ENCODE data around the gene FBXL13.
"Not testable (repeated sequence)": the region's sequence is repeated elsewhere in the genome, so short reads cannot be mapped to it uniquely, and the experiment has no call there.

The FBXL13 gene

DNA sequence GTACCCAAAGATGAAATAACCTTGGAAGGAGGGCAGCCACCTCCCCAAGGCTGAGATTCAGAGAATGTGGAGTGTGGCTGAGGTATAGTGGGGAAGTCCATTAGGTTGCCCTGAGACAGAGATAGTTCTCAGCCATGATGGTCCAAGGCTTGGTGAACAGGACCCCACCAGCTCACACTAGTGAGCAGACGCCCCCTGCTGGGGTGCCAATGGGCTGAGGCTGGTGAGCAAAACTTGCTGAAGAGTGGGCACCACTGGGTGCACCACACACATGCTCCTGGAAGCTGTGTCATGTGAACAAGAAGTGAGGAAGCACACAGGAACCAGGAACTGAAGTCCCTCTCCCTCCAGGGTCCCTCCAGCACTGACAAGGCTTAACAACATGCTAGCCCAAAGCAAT is 8.9 kb downstream of the FBXL13 start:
- Mint-ChIP-seq H3K27me3 (no peaks in the 10 kb centered on the region), H3K9me3 (no peaks in the 10 kb centered on the region), H3K27ac (no peak overlapping the region), H3K36me3 (no peaks in the 10 kb centered on the region), H3K4me1 (no peaks in the 10 kb centered on the region), H3K4me3 (no peak overlapping the region)
- peak; percentile 58 for ATAC-seq

DNA sequence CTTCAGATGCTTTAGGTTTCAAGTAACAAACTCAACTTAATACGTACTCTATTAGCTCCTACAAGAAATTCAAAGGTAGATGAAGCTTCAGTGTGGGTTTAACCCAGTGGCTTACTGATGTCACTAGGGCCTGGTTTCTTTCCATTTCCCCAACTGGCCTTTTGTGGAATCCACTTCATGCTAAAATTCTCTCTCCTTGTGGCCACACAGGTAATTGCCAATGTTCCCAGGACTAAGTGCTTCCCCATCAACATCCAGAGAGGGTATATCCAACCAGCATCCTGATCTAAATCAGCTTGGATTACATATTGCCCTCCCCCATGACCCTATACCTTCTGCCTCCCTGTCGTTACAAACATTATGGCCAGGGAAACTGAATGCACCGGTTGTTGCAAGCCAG is 10.7 kb downstream of the FBXL13 start:
- no peak overlapping the region for H3K4me3 Mint-ChIP-seq
- H3K9me3 Mint-ChIP-seq, result no peaks in the 10 kb centered on the region
- no peak for ATAC-seq
- H3K36me3 Mint-ChIP-seq, result no peaks in the 10 kb centered on the region
- no peaks in the 10 kb centered on the region for H3K4me1 Mint-ChIP-seq
- no peaks in the 10 kb centered on the region for H3K27me3 Mint-ChIP-seq
- no peak overlapping the region for H3K27ac Mint-ChIP-seq

DNA sequence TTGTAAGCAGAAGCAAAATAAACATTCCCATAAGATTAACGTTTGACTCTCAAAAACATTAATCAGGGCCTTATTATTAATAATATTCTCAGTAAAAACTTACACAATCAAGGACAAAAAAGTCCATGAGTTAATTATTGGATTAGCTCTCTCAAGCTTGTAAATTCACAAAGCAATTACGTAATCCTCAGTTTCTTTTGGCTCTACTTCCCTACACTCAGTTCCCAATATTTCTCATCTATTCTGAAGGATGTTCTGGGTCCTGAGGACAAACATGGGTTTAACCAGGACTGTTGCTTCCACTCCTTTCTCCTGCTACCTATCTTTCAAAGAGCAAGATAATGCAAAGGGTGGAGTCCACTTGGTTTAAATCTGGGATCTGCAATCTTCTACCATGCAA is 15.1 kb downstream of the FBXL13 start:
- no peak for ATAC-seq
- H3K9me3 Mint-ChIP-seq, result no peaks in the 10 kb centered on the region
- H3K4me1 Mint-ChIP-seq, result peaks cover 5% of the 10 kb centered on the region
- no peak overlapping the region for H3K4me3 Mint-ChIP-seq
- H3K27ac Mint-ChIP-seq, result no peak overlapping the region
- no peaks in the 10 kb centered on the region for H3K27me3 Mint-ChIP-seq
- H3K36me3 Mint-ChIP-seq, result no peaks in the 10 kb centered on the region

DNA sequence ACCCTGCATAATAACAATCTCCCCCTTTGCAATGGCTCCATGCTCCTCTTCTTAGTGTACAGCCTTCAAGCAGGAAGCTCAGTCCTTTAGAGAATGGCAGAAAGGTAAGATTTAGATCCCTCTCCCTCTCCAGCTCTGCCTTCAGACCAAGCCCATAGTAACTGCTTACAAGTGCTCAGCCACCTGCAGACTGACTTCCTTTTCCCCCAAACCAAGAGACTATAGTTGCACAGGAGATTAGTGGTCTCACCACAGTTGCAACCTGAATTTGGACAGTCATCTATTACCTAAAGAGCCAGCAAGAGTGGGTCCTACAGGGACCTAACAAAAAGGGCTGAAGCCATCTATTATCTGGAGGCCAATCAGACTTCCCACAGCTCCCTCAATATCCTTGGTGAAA is 16.5 kb downstream of the FBXL13 start:
- Mint-ChIP-seq H3K4me1 (peaks cover 5% of the 10 kb centered on the region), H3K36me3 (no peaks in the 10 kb centered on the region), H3K27ac (no peak overlapping the region), H3K9me3 (no peaks in the 10 kb centered on the region), H3K4me3 (no peak overlapping the region), H3K27me3 (no peaks in the 10 kb centered on the region)
- no peak for ATAC-seq

DNA sequence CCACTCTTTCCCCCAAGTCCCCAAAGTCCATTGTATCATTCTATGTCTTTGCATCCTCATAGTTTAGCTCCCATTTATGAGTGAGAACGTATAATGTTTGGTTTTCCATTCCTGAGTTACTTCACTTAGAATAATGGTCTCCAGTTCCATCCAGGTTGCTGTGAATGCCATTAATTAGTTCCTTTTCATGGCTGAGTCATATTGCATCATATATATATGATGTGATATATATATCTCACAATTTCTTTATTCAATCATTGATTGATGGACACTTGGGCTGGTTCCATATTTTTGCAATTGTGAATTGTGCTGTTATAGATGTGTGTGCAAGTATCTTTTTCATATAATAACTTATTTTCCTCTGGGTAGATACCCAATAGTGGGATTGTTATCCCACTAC is 18.6 kb downstream of the FBXL13 start:
- H3K27me3 Mint-ChIP-seq, ATAC-seq, H3K27ac Mint-ChIP-seq, H3K9me3 Mint-ChIP-seq, H3K4me1 Mint-ChIP-seq, H3K4me3 Mint-ChIP-seq, H3K36me3 Mint-ChIP-seq: not testable (repeated sequence)

DNA sequence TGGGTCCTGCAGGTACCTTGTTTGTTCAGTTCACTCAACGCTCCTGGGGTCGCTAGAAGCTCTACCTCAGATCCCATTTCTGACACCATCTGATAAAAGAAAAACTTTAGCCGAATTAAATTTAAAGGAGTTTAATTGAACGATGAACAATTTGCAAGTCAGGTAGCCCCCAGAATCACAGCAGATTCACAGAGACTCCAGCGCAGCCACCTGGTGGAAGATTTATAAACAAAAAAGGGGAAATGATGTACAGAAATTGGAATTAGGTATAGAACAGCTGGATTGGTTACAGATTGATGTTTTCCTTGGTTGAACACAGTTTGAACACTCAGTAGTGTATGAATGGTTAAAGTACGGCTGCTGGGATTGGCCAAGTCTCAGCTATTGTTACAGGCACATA is 23.1 kb downstream of the FBXL13 start:
- peaks cover 9% of the 10 kb centered on the region for H3K36me3 Mint-ChIP-seq
- no peak overlapping the region for H3K4me3 Mint-ChIP-seq
- no peak for ATAC-seq
- no peaks in the 10 kb centered on the region for H3K27me3 Mint-ChIP-seq
- H3K27ac Mint-ChIP-seq, result no peak overlapping the region
- peaks cover 10% of the 10 kb centered on the region for H3K9me3 Mint-ChIP-seq
- H3K4me1 Mint-ChIP-seq, result no peaks in the 10 kb centered on the region

DNA sequence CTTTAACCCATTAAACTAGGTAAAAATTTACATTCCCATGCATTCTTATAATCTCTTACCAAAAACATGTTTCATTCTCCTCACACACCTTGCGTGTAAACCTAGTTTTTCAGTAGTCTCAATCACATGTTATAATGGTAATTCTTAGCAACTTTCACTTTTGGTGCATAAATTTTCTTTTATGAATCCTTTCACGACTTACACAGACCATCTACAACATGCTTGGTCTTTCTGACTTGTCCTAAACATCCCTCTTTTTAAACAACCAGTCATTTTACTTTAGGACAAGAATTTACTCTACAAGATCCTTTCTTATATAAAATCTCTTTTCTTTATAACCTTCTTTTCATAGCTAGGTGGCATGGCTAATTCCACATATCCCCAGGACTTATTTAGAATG is 25.8 kb downstream of the FBXL13 start:
- no peaks in the 10 kb centered on the region for H3K4me1 Mint-ChIP-seq
- no peak overlapping the region for H3K27ac Mint-ChIP-seq
- H3K36me3 Mint-ChIP-seq, result peaks cover 9% of the 10 kb centered on the region
- peaks cover 10% of the 10 kb centered on the region for H3K9me3 Mint-ChIP-seq
- no peak overlapping the region for H3K4me3 Mint-ChIP-seq
- H3K27me3 Mint-ChIP-seq, result no peaks in the 10 kb centered on the region
- ATAC-seq, result no peak

DNA sequence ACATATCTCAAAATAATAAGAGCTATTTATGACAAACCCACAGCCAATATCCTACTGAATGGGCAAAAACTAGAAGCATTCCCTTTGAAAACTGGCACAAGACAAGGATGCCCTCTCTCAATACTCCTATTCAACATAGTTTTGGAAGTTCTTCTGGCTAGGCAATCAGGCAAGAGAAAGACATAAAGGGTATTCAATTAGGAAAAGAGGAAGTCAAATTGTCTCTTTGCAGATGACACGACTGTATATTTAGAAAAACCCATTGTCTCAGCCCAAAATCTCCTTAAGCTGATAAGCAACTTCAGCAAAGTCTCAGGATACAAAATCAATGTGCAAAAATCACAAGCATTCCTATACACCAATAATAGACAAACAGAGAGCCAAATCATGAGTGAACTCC is 32.8 kb downstream of the FBXL13 start:
- not testable (repeated sequence) for H3K9me3 Mint-ChIP-seq, H3K4me3 Mint-ChIP-seq, ATAC-seq, H3K27ac Mint-ChIP-seq, H3K27me3 Mint-ChIP-seq, H3K4me1 Mint-ChIP-seq
- H3K36me3 Mint-ChIP-seq, result peaks cover 11% of the 10 kb centered on the region

DNA sequence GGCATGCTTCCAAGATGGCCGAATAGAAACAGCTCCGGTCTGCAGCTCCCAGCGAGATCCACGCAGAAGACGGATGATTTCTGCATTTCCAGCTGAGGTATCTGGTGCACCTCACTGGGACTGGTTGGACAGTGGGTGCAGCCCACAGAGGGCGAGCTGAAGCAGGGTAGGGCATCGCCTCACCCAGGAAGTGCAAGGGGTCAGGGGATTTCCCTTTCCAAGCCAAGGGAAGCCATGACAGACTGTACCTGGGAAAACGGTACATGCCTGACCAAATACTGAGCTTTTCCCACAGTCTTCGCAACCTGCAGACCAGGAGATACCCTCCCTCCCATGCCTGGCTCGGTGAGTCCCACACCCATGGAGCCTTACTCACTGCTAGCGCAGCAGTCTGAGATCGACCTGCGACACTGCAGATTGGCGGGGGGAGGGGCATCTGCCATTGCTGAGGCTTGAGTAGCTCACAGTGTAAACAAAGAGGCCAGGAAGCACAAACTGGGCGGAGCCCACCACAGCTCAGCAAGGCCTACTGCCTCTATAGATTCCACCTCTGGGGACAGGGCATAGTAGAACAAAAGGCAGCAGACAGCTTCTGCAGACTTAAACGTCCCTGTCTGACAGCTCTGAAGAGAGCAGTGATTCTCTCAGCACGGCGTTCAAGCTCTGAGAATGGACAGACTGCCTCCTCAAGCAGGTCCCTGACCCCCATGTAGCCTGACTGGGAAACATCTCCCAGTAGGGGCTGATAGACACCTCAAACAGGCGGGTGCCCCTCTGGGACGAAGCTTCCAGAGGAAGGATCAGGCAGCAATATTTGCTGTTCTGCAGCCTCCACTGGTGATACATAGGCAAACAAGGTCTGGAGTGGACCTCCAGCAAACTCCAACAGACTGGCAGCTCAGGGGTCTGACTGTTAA is 36.5 kb downstream of the FBXL13 start:
- not testable (repeated sequence) for H3K36me3 Mint-ChIP-seq, H3K4me1 Mint-ChIP-seq, H3K27me3 Mint-ChIP-seq, H3K4me3 Mint-ChIP-seq, H3K9me3 Mint-ChIP-seq, ATAC-seq, H3K27ac Mint-ChIP-seq

DNA sequence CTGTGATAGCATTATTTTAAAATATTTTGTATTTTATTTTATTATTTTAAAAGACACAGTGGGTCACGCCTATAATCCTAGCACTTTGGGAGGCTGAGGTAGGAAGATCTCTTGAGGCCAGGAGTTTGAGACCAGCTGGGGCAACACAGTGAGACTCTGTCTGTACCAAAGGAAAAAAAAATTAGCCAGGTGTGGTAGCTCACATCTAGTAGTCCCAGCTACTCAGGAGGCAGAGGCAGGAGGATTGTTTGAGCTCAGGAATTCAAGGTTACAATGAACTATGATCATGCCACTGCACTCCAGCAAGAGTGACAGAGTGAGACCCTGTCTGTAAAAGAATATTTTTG is 37.1 kb downstream of the FBXL13 start:
- Mint-ChIP-seq H3K27me3 (no peaks in the 10 kb centered on the region), H3K9me3 (peaks cover 1% of the 10 kb centered on the region), H3K4me1 (peaks cover 6% of the 10 kb centered on the region), H3K36me3 (peaks cover 2% of the 10 kb centered on the region), H3K4me3 (no peak overlapping the region), H3K27ac (no peak overlapping the region)
- ATAC-seq, result no peak

DNA sequence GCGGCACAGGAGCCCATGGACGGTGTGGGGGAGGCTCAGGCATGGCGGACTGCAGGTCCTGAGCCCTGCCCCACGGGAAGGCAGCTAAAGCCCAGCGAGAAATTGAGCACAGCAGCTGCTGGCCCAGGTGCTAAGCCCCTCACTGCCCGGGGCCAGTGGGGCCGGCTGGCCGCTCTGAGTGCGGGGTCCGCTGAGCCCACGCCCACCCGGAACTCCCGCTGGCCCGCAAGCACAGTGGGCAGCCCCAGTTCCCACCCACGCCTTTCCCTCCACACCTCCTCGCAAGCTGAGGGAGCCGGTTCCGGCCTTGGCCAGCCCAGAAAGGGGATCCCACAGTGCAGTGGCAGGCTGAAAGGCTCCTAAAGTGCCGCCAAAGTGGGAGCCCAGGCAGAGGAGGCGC is 40.3 kb downstream of the FBXL13 start:
- H3K27me3 Mint-ChIP-seq, H3K4me3 Mint-ChIP-seq, H3K27ac Mint-ChIP-seq, ATAC-seq, H3K9me3 Mint-ChIP-seq, H3K4me1 Mint-ChIP-seq, H3K36me3 Mint-ChIP-seq: not testable (repeated sequence)

DNA sequence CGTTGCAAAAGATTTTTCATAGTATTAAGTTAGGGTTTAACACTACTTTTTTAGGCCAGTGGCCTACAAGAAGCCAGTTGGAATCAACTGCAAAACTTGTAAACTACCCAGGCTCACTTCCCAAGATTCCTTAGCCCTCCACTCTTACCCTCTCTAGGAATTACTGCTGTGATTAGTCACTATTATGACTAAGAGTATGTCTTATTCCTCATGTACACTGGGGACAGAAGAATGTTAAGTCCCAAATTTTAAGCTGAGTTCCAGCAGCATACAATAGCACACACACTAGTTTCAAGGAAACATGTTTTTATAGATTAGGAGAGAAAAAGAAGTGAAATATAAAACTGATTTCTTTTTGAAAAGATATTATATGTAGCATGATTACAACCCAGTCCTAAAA is 42.8 kb downstream of the FBXL13 start:
- no peaks in the 10 kb centered on the region for H3K4me1 Mint-ChIP-seq
- ATAC-seq, result no peak
- no peaks in the 10 kb centered on the region for H3K36me3 Mint-ChIP-seq
- no peaks in the 10 kb centered on the region for H3K9me3 Mint-ChIP-seq
- H3K4me3 Mint-ChIP-seq, result no peak overlapping the region
- no peak overlapping the region for H3K27ac Mint-ChIP-seq
- no peaks in the 10 kb centered on the region for H3K27me3 Mint-ChIP-seq

DNA sequence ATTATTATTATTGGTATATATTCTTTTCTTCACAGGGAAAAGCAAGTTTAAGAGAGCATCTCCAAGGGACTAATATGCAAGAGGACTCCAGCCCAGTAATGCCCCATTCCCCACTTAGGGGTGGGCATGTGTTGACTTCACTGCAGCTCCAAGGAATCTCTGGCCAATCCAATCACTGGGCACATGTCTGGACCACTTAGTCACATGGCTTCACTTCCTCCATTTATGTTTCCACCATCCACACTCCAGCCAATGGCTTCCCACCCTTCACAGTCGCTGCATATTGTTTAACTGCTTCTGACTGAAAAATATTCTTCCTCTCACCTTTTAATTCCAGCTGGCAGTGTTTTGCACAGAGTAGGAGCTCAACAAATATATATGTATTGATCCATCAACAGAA is 43.6 kb downstream of the FBXL13 start:
- Mint-ChIP-seq H3K4me3 (no peak overlapping the region), H3K36me3 (no peaks in the 10 kb centered on the region), H3K27ac (no peak overlapping the region), H3K9me3 (no peaks in the 10 kb centered on the region), H3K27me3 (no peaks in the 10 kb centered on the region), H3K4me1 (no peaks in the 10 kb centered on the region)
- ATAC-seq, result no peak

DNA sequence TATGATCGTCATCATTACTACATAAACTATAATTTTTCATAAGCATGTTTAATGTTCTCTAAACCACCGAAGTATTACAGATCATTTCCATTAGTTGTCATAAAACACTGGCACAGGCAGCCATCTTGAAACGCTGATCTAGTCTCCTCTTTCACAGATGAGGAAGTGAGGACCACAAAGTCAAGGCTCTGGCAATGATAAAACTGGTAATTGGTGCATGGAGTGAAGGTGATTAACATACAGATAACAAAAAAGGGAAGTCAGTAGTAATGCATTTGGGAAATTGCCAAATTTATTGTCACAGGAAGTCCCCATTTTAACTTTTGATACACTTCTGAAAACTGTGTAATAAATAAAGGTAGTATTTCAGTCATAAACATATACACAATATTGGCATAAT is 49.3 kb downstream of the FBXL13 start:
- H3K9me3 Mint-ChIP-seq, result peaks cover 10% of the 10 kb centered on the region
- peaks cover 11% of the 10 kb centered on the region for H3K36me3 Mint-ChIP-seq
- no peaks in the 10 kb centered on the region for H3K27me3 Mint-ChIP-seq
- ATAC-seq, result peak; percentile 61
- peaks cover 6% of the 10 kb centered on the region for H3K4me1 Mint-ChIP-seq
- H3K27ac Mint-ChIP-seq, result no peak overlapping the region
- H3K4me3 Mint-ChIP-seq, result no peak overlapping the region

DNA sequence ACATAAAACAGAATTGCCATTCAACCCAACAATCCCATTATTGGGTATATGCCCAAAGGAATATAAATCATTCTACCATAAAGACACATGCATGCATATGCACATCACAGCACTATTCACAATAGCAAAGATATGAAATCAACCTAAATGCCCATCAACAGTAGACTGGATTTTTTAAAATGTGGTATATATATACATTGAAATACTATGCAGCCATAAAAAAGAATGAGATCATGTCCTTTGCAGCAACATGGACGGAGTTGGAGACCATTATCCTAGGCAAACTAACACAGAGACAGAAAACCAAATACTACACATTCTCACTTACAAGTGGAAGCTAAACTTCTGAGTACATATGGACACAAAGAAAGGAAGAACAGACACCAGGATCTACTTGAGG is 51.0 kb downstream of the FBXL13 start:
- H3K9me3 Mint-ChIP-seq, result peaks cover 12% of the 10 kb centered on the region
- peaks cover 23% of the 10 kb centered on the region for H3K36me3 Mint-ChIP-seq
- not testable (repeated sequence) for H3K4me3 Mint-ChIP-seq, ATAC-seq, H3K27ac Mint-ChIP-seq, H3K27me3 Mint-ChIP-seq, H3K4me1 Mint-ChIP-seq

DNA sequence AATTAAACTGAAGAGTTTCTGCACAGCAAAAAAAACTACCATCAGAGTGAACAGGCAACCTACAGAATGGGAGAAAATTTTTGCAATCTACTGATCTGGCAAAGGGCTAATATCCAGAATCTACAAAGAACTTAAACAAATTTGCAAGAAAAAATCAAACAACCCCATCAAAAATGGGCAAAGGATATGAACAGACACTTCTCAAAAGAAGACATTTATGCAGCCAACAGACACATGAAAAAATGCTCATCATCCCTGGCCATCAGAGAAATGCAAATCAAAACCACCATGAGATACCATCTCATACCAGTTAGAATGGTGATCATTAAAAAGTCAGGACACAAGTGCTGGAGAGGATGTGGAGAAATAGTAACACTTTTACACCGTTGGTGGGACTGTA is 53.1 kb downstream of the FBXL13 start:
- not testable (repeated sequence) for H3K4me1 Mint-ChIP-seq, ATAC-seq, H3K27ac Mint-ChIP-seq, H3K4me3 Mint-ChIP-seq, H3K27me3 Mint-ChIP-seq
- peaks cover 29% of the 10 kb centered on the region for H3K36me3 Mint-ChIP-seq
- H3K9me3 Mint-ChIP-seq, result peaks cover 15% of the 10 kb centered on the region
